COLO668 (cell line): Measurements from ENCODE around the gene CRABP1.

ENCODE experiments used
- DNase-seq: peaks from one replicate; lab custom pipeline; 2025; ENCODE audit not compliant: unreplicated experiment; lab: John Stamatoyannopoulos, UW

Gene CRABP1

DNA sequence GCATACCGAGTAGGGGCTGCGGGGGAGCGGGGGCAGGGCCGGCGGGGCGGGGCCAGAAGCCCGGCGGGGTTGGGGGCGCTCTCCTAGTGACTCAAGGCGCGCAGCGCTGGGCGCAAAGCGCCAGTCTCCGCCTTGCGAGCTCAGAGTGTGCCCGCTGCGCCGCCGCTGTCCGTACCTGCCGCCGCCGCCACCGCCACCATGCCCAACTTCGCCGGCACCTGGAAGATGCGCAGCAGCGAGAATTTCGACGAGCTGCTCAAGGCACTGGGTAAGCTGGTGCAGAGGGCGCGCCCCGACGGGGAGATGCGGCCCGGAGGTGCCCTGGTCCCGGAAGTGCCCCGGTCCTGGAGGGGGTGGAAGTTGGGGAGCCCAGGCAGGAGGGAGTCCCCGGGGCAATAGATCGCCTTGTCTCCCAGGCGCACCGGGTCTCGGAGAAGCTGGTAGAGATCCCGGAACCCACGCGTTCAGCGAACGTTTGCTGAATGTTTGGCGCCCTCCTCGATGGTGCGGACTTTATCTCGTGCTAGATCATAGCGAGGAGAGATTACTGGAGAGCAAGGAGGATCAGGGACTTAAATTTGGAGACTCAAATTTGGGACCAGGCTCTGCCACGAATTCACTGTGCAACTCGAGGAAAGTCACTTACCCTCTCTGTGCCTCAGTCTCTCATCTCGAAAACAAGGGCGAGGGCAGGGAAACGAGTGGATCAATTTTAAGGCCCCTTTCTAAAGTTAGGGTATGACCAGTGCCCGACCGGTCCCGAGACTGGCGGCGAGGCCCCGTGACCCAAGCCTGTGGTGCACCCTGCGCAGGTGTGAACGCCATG, at the start of gene CRABP1:
CRABP1 (plus strand) TSS at position 123 of the 826 bp plus-strand sequence; CDS start at position 199, 76 bp downstream.
- no peak for DNase-seq

DNA sequence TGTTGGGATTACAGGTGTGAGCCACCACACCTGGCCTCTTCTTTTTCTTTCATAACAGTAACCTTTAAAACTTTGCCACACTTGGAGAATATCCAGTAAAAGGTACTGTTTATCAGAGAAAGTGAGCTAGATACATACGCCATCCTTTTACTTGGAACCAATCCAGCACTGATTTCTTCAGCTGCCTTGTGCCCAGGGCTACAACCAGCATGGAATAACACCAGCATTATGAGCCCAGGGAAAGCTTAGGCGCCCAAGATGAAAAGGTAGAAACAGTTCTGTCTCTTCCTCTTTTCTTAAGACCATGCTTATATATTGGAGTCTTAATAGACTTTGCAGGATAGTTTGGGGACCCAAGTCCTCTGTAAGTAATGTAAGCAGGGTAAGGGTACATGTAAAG, 49.1 kb upstream of the CRABP1 start:
- no peak for DNase-seq

DNA sequence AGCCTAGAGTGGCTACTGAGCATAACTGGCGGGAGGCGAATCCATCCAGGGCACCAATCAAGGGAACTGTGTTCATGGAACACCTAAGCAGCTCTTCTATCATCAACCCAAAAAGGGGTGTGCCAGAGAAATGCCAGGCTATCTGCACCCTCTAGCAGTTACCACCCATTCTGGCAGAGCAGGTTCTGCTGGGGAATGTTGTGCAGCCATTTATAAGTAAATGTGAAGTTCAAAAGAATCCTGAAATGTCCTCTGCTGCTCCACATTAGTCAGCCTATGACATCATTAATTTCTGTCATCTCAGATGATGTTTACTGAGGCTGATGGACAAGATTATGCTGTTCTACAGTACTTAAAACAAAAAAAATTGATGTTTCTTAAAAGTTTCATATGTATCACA, 48.5 kb upstream of the CRABP1 start:
- DNase-seq, result no peak

GRCh38 chr15:78292219-78292618, 47.9 kb upstream of the CRABP1 start:
- no peak for DNase-seq

DNA sequence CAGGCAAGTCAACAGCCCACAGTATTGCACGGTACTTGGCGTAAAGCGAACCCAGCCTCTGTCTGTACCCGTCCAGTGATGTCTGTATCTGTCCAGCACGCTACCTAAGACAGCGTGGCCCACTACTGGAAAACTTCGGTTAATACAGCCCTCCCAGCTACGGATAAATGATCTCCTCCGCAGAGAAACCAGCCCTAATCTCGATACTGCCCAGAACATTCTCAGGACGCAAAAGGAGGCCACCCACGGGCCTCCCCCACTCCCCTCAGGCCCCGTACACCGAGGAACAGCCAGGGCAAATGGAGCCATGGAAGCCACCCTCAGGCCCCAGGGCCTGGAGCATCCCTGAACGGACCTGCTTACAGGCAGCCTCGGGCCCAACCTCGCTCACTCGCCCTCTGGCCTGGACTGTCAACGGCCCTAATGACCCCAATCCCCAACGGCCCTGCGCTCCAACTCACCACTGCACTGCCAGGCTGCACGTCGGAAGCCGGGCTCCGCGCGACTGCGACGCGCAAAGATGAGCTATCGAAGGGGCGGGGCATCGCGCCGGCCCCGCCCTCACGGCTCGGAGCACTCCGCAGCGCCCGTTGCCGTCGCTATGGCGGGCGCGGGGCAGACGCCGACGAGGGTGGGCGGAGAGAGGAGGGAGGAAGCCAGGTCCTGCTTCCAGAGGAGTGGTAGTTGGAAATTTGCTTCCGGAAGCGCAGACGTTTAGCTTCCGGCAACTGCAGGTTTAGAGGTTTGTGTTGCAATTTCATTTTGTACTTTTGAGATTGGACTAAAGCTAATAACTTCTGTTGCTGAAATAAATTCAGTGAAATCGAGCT, 40.8 kb upstream of the CRABP1 start, which contains the start of gene SKIC8:
SKIC8 (minus strand) TSS at position 509 of the 830 bp plus-strand sequence. CDS start 3,923 bp downstream, outside the sequence.
- peak; percentile 95 for DNase-seq

GRCh38 chr15:78301326-78301725, 38.8 kb upstream of the CRABP1 start:
- DNase-seq, result no peak

- no peak for DNase-seq
Observed at GRCh38 chr15:78301828-78302227, 38.3 kb upstream of the CRABP1 start.

- DNase-seq, result no peak
Observed at GRCh38 chr15:78302579-78303312, 37.4 kb upstream of the CRABP1 start.

GRCh38 chr15:78304216-78305066, 35.7 kb upstream of the CRABP1 start:
- DNase-seq, result no peak

GRCh38 chr15:78306176-78306774, 33.9 kb upstream of the CRABP1 start:
- no peak for DNase-seq

DNA sequence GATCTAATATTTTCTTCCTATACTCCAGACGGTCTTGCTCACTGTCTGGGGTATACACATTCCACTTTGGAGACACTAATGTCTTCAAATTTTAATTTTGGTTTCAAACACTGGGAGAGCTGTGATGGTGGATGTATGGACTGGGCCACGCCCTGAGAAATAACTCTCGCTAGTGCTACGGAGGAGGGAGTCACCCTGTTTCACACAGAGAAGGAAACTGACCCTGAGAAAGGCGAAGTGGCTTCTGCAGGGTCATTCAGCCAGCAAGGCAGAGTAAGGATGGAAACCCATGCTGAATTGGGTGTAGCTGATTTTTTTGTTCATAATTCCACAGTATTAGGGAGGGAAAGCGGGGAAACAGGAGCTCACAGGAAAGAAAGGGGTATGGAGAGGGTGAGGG, 32.2 kb upstream of the CRABP1 start:
- no peak for DNase-seq

GRCh38 chr15:78308422-78309032, 31.6 kb upstream of the CRABP1 start:
- DNase-seq, result peak; percentile 64

- DNase-seq, result no peak
Observed at GRCh38 chr15:78311292-78311691, 28.9 kb upstream of the CRABP1 start.

GRCh38 chr15:78312536-78312935, 27.6 kb upstream of the CRABP1 start:
- no peak for DNase-seq

DNA sequence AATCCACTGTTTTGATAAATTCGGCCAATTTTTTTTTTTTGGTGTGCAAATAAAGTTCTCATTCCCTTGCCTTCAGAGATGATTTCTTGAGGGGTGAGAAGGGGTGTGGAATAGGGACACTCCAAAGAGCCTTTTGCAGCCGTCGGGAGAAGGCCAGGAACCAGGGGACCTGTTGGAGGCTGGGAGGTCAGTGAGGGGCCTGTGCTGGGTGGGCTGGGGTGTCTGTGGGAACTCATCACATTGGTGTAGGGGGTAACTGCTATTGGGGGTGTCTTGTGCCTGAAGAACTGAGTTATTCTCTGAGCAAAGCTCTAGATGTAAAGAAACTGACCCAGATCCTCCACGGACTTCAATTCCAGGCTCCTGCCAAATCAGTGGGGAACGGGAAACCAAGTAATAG, 27.2 kb upstream of the CRABP1 start:
- DNase-seq, result no peak

- no peak for DNase-seq
Observed at GRCh38 chr15:78313383-78313782, 26.8 kb upstream of the CRABP1 start.

DNA sequence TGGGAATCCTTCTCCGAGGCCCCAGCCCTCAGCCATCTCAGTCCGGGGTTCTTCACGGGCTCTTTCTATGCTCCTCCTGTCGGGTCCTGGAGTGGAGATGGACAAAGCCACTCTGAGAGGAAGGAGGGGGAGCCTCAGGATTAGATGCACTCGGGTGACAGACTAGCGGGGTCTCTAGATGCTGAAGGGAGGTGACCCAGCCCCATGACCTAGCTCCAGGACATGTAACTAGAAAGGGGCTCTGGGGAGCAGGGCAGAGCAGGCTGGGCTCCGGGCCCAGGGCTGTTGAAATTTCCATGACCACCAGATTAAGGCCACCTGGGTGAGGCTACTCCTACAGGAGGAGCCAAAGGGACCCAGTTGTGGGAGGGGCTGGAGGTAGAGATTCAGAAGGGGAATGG, 26.0 kb upstream of the CRABP1 start:
- DNase-seq, result no peak

- DNase-seq, result peak; percentile 17
Observed at GRCh38 chr15:78315686-78316282, 24.4 kb upstream of the CRABP1 start.
